ENCODE results near the gene GTF2F2. TPM values are rescaled to one million over a fixed set of nuclear protein-coding genes. Genes with fewer than 3 reads are reported as not detected.

Gene GTF2F2
- total and polyA plus RNA-seq, 9 donors, result 12.4 to 19.2 (median 14.6) TPM

GRCh38 chr13:45137526-45137925, 17.2 kb downstream of the GTF2F2 start:
- H3K4me1 ChIP-seq (ENCODE audit: insufficient read depth), result no peaks in the 10 kb centered on the region
- H3K9me3 ChIP-seq, result no peaks in the 10 kb centered on the region
- no peaks in the 10 kb centered on the region for H3K36me3 ChIP-seq
- TF ChIP-seq, protein P1, sequence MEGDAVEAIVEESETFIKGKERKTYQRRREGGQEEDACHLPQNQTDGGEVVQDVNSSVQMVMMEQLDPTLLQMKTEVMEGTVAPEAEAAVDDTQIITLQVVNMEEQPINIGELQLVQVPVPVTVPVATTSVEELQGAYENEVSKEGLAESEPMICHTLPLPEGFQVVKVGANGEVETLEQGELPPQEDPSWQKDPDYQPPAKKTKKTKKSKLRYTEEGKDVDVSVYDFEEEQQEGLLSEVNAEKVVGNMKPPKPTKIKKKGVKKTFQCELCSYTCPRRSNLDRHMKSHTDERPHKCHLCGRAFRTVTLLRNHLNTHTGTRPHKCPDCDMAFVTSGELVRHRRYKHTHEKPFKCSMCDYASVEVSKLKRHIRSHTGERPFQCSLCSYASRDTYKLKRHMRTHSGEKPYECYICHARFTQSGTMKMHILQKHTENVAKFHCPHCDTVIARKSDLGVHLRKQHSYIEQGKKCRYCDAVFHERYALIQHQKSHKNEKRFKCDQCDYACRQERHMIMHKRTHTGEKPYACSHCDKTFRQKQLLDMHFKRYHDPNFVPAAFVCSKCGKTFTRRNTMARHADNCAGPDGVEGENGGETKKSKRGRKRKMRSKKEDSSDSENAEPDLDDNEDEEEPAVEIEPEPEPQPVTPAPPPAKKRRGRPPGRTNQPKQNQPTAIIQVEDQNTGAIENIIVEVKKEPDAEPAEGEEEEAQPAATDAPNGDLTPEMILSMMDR (IDR thresholded peaks at IDR 0.05), result no peak
- TF ChIP-seq EP300 (IDR thresholded peaks at IDR 0.05) (no peak), POLR2A (IDR thresholded peaks at IDR 0.05) (no peak)
- H3K4me3 ChIP-seq, result no peak overlapping the region
- DNase-seq, result no peak
- no peak overlapping the region for H3K27ac ChIP-seq
- intact Hi-C loops (cut with DNase I), result no loop called here
- 93 to 99% (median 98%) methylated on average over 2 of the region's 2 CpGs for WGBS, 3 donors
- H3K27me3 ChIP-seq, result no peaks in the 10 kb centered on the region

DNA sequence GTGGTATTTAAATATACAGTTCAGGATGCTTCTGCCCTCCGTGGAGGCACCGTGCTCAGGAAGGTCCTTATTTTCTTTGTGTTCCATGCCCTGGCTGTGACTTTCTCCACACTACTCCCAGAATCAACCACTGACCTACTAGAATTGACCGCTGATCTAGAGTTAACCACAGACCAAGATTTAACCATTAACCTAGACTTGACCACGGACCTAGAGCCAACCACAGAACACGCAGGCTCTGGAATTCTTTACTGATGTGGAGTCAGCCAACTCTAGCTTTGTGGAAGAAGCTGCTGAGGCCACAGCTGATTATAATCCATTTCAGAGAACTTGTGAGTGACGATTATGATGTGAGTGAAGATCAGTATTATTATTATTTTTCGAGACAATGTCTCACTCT, 18.0 kb downstream of the GTF2F2 start:
- Histone ChIP-seq H3K27ac (no peak overlapping the region), H3K36me3 (no peaks in the 10 kb centered on the region), H3K4me1 (ENCODE audit: insufficient read depth) (no peaks in the 10 kb centered on the region), H3K9me3 (no peaks in the 10 kb centered on the region), H3K27me3 (no peaks in the 10 kb centered on the region), H3K4me3 (no peak overlapping the region)
- TF ChIP-seq, protein P1 (IDR thresholded peaks at IDR 0.05), result no peak
- TF ChIP-seq EP300 (IDR thresholded peaks at IDR 0.05) (no peak), POLR2A (IDR thresholded peaks at IDR 0.05) (no peak)
- WGBS, 3 donors, result 93 to 94% (median 94%) methylated on average over 7 of the region's 7 CpGs
- no peak for DNase-seq
- intact Hi-C loops (cut with DNase I), result no loop called here

DNA sequence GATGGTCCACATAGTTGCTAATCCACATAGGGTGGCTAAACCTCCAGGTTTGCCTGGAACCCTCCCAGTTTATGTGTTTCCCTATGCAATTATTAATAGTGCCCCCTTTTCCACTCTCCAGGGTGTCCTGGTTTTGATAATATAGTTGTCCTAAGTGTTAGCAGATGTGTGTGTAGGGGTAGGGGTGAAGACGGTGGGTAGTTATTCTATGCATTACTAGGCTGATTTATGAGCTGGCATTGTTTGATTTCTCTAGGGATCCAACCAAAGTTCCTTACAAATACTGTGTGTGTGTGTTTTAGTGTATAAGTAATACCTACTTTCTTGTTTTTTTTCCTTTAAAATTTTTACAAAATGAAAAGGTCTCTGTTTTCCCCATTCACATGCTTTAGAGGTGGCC, 21.1 kb downstream of the GTF2F2 start:
- H3K27ac ChIP-seq, result no peak overlapping the region
- 70 to 88% (median 75%) methylated on average over 1 of the region's 1 CpG for WGBS, 3 donors
- TF ChIP-seq POLR2A (IDR thresholded peaks at IDR 0.05) (no peak), EP300 (IDR thresholded peaks at IDR 0.05) (no peak)
- TF ChIP-seq, protein P1 (IDR thresholded peaks at IDR 0.05), result no peak
- no peaks in the 10 kb centered on the region for H3K36me3 ChIP-seq
- no peaks in the 10 kb centered on the region for H3K4me1 ChIP-seq (ENCODE audit: insufficient read depth)
- no peaks in the 10 kb centered on the region for H3K27me3 ChIP-seq
- intact Hi-C loops (cut with DNase I), result no loop called here
- H3K9me3 ChIP-seq, result no peaks in the 10 kb centered on the region
- no peak overlapping the region for H3K4me3 ChIP-seq
- no peak for DNase-seq

DNA sequence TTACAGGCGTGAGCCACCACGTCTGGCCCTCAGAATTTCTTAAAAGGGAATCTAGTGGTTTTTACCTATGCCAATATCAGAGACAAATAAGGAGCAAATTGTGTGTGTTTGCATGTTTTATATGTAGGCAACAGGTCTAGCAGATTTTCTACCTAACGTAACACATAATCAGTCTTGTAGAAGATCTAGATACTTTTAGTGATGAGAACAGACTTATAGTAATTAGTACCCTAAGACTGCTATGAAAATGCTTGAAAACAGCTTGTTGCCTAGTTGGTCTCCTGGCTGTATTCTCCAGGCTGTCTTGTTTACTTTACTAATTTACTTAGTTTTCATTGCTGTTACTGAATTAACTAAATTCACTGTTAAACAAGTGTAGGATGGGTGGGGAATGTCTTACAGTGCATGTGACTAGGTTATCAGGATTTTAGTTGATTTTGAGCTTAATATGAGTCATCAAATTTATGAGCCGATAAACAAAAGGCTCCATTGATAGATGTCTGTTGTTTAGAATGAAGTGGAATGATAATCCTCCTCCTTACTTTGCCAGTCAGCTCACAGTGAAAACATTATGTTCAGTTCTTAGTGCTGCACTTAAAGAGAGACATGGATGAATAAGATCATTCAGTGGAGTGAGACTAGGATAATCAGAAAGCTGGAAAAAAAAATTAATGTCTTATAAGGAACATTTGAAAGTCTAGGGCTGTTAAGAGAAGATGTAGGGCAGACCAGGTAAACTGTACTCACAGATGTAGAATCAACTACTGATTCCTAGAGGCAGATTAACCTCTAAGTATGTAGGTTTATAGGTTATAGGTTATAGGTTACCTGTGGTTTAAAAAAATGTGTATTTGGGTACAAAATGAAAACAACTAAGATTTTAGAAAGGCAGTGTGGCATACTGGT, 22.4 kb downstream of the GTF2F2 start:
- no peaks in the 10 kb centered on the region for H3K27me3 ChIP-seq
- no peak overlapping the region for H3K4me3 ChIP-seq
- H3K36me3 ChIP-seq, result no peaks in the 10 kb centered on the region
- WGBS, 3 donors, result 76 to 82% (median 80%) methylated on average over 4 of the region's 4 CpGs
- no peak for DNase-seq
- H3K4me1 ChIP-seq (ENCODE audit: insufficient read depth), result no peaks in the 10 kb centered on the region
- intact Hi-C loops (cut with DNase I), result no loop called here
- no peak overlapping the region for H3K27ac ChIP-seq
- TF ChIP-seq, protein P1 (IDR thresholded peaks at IDR 0.05), result no peak
- TF ChIP-seq POLR2A (IDR thresholded peaks at IDR 0.05) (no peak), EP300 (IDR thresholded peaks at IDR 0.05) (no peak)
- no peaks in the 10 kb centered on the region for H3K9me3 ChIP-seq

Measured in ovary (tissue), 9 donors.